ENCODE measurements around the gene FCHSD2. TPM values are rescaled to one million over a fixed set of nuclear protein-coding genes. Genes with fewer than 3 reads are reported as not detected.

FCHSD2 gene
- total RNA-seq = 20.9 and 32.8 TPM in 2 replicates

DNA sequence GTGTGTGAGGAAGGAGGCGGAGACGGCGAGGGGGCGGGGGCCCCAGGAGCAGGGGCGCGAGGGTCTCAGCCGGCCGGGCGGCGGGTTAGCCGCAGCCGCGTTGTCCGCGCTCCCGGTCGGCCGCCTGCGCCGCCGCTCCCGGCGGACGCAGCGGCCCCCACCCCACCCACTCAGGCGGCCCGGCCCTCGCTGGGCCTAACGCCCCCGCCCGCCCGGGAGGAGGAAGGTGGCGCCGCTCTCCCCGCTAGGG, at the start of gene FCHSD2:
Gene FCHSD2 (minus strand): TSS at position 191 of the 250 bp plus-strand sequence. CDS start 441 bp downstream, outside the sequence.
- DNase-seq (ENCODE audit: extremely low read depth, low read depth, low spot score) = no peak

- no peak for DNase-seq (ENCODE audit: extremely low read depth, low read depth, low spot score)
Observed at GRCh38 chr11:73191151-73191550, 49.0 kb upstream of the FCHSD2 start.

GRCh38 chr11:73190557-73190885, 48.4 kb upstream of the FCHSD2 start:
- no peak for DNase-seq (ENCODE audit: extremely low read depth, low read depth, low spot score)

- no peak for DNase-seq (ENCODE audit: extremely low read depth, low read depth, low spot score)
Observed at GRCh38 chr11:73189723-73190556, 47.8 kb upstream of the FCHSD2 start.

- no peak for DNase-seq (ENCODE audit: extremely low read depth, low read depth, low spot score)
Observed at GRCh38 chr11:73189315-73189714, 47.2 kb upstream of the FCHSD2 start.

DNA sequence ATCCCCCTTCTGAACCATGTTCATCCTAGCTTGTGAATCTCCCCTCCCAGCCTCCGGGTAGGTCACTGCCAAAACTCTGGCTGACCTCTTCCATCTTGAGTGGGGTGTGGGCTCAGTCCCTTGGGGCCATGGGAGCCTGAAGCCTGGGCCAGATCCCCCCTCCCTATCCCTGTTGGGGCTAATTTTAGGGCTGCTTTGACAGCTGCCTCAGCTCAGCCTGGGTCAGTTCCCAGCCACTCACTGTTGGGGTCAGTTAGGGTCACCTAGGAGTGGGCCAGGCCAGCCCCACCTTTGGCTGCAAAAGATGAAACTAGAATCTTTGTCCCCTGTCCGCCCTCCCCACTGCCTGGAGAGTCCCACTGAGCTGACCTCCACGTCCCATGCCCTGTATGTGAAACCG, 46.2 kb upstream of the FCHSD2 start:
- no peak for DNase-seq (ENCODE audit: extremely low read depth, low read depth, low spot score)

GRCh38 chr11:73187854-73188253, 45.7 kb upstream of the FCHSD2 start:
- no peak for DNase-seq (ENCODE audit: extremely low read depth, low read depth, low spot score)

GRCh38 chr11:73186886-73187285, 44.8 kb upstream of the FCHSD2 start:
- DNase-seq (ENCODE audit: extremely low read depth, low read depth, low spot score) = no peak

DNA sequence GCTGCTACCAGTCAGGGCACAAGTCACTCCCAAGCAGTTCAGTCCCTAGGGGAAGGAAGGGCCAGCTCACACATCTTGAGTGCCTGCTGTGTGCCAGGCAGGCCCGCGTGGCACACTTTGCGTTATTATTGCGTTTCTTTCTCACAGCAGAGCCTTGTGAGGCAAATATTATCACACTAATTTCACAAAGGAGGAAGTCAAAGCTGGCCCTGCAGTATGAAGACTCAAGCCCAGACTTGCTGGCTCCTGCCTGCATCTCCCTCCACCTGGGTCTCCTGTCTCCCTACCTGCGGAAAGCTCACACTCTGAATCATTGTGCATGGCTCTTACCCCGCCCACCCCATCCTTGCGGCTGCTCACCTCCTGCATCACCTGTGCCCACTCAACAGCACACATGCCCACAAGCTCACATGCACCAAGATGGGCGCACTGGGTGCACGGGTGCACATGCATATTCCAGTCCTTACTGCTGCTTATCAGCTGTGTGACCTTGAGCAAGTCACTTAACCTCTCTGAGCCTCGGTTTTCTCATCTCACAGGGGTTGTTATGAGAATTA, 44.3 kb upstream of the FCHSD2 start:
- DNase-seq (ENCODE audit: extremely low read depth, low read depth, low spot score) = no peak

DNA sequence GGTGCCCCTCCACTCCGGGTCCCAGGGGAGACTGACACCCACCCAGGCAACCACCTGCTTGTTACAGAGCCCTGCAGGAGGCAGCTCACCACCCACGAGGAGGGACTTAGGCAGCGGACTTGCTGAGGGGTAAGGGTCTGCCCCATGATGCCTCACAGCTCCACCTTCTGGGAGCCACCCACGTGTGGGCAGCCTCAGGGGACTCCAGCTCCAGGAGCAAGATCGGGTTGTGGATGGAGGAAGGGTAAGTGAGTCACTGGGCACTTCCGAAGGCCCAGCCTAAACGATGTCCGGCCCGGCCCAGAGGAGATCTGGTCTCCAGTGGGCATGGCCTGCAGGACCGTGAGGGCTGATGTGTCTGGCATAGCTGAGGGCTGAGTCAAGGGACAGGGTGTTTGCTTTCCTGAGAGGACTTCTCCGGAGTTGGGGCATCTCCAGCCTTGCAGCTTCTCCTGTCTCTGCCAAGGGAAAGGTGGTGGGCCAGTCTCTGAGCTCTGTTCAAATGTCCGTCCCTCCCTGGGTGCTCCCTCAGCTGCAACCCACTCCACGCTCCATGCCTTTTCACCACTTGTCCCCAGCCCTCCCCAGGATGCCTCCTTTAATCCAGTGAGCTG, 43.7 kb upstream of the FCHSD2 start:
- DNase-seq (ENCODE audit: extremely low read depth, low read depth, low spot score) = no peak

DNA sequence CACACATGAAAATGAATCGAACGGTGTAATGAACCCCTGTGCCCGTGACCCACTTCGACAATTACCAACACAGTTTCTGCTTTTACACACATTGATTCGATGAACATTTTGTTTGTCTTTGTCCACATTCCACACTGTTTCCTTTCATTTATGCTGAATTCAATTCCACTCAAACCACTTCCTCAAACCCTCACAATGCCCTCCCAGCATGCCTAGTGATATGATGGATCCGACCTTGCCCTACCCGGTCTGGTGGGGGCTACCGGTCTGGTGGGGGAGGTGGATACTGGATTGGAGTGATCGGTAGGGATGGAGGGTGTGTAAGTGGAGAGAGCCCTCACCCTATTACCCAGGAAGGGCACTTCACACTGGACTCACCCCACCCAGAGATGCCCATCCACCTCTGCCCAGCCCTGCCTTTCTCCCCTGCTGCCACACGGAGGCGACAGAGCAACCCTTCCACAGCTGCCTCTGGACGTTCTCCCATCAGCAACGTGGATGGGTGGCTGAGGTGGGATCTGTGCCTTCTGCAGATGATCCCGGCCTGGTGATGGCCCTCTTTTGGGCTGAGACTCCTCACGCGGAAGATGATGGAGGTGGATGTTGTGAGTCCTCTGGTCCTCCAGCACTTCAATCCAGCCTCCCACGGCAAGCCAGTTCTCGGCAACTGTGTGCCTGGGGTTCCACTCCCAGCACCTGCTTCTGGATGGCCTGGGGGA, 43.0 kb upstream of the FCHSD2 start:
- no peak for DNase-seq (ENCODE audit: extremely low read depth, low read depth, low spot score)

DNA sequence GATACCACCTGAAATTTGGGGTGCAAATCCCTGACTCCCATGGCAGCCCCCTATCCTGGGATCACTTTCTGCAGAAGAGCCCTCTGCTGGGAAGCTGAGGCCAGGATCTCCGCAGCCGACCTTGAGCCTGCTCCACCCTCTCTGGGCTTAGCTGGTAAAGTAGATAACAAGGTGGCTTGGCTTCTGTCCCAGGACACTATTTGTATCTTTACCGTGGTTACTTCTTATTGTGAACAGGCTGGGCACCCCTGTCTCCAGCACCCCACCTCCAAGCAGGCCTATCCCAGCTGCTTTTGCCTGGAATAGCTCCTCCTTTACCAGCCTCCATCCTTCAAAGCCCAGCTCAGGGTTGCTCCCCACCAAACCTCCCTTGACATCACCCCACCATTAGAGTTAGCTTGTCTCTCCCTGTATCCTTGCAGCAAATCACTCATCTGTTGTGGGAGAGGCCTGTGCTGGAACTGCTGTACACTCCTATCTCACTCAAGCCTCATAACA, 40.8 kb upstream of the FCHSD2 start:
- DNase-seq (ENCODE audit: extremely low read depth, low read depth, low spot score) = no peak

GRCh38 chr11:73178681-73179080, 36.6 kb upstream of the FCHSD2 start:
- no peak for DNase-seq (ENCODE audit: extremely low read depth, low read depth, low spot score)

GRCh38 chr11:73177778-73178539, 35.8 kb upstream of the FCHSD2 start:
- peak; percentile 75 for DNase-seq (ENCODE audit: extremely low read depth, low read depth, low spot score)

GRCh38 chr11:73177380-73177777, 35.3 kb upstream of the FCHSD2 start:
- no peak for DNase-seq (ENCODE audit: extremely low read depth, low read depth, low spot score)

DNA sequence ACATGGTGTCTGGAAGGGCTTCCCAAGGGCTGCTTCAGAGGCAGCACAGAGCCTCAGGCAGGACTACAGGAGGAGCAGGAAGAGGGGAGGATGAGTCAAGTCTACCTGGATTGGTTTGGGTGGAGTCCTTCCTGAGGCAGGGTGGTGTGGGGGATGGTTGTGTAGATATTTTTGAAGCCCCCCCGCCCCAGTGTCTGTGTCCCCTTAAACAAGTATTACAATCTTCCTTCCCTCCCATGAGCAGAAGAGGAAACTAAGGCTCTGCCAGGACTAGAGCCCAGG, 34.7 kb upstream of the FCHSD2 start:
- no peak for DNase-seq (ENCODE audit: extremely low read depth, low read depth, low spot score)

DNA sequence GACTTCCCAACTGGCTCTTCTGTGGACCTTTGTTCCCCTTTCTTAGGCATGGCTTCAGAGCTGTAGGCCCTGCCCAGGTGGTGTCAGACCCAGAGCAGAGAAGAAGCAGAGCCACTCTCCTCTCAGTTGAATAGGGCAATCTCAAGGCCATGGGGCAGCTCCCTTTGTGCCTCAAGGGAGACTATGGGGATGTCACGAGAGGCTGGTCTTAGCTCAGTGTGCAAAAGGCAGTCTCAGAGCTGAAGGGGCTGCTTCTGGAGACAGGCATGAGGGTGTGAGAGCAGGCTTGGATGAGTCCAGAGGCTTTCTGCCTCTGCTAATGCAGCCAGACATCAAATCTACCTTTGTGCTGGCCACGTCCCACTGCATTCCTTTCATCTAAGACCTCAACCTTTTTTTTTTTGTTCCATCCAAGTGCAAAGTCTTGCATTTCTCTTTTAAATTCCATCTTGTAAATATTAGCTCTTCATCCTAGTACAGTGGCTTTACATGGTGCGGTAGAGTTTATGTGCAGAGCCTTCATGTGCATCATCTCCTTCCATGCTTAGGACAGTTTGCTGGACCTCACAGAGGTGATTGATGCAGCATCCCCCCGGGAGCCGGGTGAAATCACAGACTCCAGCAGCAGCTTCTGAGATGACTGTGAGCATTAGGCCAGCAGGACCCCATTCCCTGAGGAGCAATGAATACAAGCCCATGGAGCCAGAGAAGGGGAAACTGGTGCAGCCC, 34.2 kb upstream of the FCHSD2 start:
- no peak for DNase-seq (ENCODE audit: extremely low read depth, low read depth, low spot score)

DNA sequence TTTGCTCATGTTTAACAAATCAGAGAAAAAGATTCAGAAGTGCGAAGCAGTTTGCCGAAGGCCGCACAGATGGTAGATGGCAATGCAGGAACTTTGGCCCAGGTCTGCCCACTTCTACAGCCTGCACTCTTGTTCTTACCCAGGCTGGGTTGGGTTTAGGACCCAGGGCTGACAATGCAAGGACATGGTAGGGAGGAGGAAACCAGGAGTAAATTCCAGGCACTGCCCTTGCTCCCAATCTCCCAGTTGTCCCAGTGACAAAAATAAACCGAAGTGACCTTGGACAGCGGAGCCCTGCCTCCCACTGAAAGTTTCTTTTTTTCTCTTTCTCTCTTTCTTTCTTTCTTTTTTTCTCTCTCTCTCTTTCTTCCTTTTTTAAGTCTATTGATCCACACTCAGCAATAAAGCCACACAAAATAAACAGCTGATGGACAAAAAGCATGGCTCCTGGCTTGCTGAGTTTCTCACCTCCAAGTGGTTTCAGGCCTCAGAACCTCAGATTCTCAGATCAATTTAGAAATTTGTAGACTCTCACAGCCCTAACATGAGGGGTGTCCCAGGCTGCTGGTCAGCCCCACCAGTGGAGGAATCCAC, 33.5 kb upstream of the FCHSD2 start:
- DNase-seq (ENCODE audit: extremely low read depth, low read depth, low spot score) = no peak

- DNase-seq (ENCODE audit: extremely low read depth, low read depth, low spot score) = no peak
Observed at GRCh38 chr11:73174495-73174791, 32.3 kb upstream of the FCHSD2 start.

- no peak for DNase-seq (ENCODE audit: extremely low read depth, low read depth, low spot score)
Observed at GRCh38 chr11:73173755-73174494, 31.8 kb upstream of the FCHSD2 start.
